Nephron (organoid): ENCODE results near the gene N4BP2.
"Not testable (repeated sequence)": the region's sequence is repeated elsewhere in the genome, so short reads cannot be mapped to it uniquely, and the experiment has no call there.

Experiments
- H3K27ac Mint-ChIP-seq, 3 experiments: 2 replicates each; pipeline ENCODE4 v1.8.0; 2020; ENCODE audit warnings: mixed read lengths in 3 of 3, mild to moderate bottlenecking in 2 of 3, moderate library complexity in 1 of 3
- H3K27me3 Mint-ChIP-seq: 2 replicates; pipeline ENCODE4 v1.8.0; 2021; ENCODE audit warnings: low read depth, mild to moderate bottlenecking, moderate library complexity, mixed read lengths
- H3K36me3 Mint-ChIP-seq: 2 replicates; pipeline ENCODE4 v1.8.0; 2020; ENCODE audit warnings: low read depth, mixed read lengths
- H3K4me1 Mint-ChIP-seq: 2 replicates; pipeline ENCODE4 v1.8.0; 2020; ENCODE audit warnings: mixed read lengths
- H3K4me3 Mint-ChIP-seq, 3 experiments: 2 replicates each; pipeline ENCODE4 v1.8.0; 2020; ENCODE audit warnings: mild to moderate bottlenecking in 3 of 3, mixed read lengths in 3 of 3, moderate library complexity in 2 of 3
- H3K9me3 Mint-ChIP-seq: 2 replicates; pipeline ENCODE4 v1.8.0; 2020; ENCODE audit warnings: mixed read lengths
- TF ChIP-seq, protein P1 (sequence below), 3 experiments: fragments of 200-600 bp; sonication (generic); IDR thresholded peaks; one replicate each; pipeline ENCODE4 v1.5.0; 2021; ENCODE audit warnings: antibody characterized with exemption in 3 of 3; ENCODE audit not compliant: unreplicated experiment in 3 of 3

Gene N4BP2

DNA sequence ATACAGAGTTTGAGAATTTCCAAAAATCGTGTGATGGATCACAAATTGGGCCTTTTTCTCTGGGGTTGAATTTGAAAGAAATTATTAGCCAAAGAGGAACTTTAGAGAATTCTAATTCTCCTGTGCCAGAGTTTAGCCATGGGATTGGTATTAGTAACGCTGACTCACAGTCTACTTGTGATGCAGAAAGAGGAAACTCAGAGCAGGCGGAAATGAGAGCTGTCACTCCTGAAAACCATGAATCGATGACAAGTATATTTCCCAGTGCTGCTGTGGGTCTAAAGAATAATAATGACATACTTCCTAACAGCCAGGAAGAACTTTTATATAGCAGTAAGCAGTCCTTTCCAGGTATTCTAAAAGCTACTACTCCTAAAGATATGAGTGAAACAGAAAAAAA lies 64.9 kb downstream of the N4BP2 start:
- Mint-ChIP-seq H3K36me3 (peaks cover 48% of the 10 kb centered on the region), H3K4me3 (no peak overlapping the region), H3K9me3 (no peaks in the 10 kb centered on the region), H3K27ac (peak overlapping the region in 1 of 3 experiments; percentile 17), H3K27me3 (no peaks in the 10 kb centered on the region), H3K4me1 (no peaks in the 10 kb centered on the region)
- TF ChIP-seq, protein P1, sequence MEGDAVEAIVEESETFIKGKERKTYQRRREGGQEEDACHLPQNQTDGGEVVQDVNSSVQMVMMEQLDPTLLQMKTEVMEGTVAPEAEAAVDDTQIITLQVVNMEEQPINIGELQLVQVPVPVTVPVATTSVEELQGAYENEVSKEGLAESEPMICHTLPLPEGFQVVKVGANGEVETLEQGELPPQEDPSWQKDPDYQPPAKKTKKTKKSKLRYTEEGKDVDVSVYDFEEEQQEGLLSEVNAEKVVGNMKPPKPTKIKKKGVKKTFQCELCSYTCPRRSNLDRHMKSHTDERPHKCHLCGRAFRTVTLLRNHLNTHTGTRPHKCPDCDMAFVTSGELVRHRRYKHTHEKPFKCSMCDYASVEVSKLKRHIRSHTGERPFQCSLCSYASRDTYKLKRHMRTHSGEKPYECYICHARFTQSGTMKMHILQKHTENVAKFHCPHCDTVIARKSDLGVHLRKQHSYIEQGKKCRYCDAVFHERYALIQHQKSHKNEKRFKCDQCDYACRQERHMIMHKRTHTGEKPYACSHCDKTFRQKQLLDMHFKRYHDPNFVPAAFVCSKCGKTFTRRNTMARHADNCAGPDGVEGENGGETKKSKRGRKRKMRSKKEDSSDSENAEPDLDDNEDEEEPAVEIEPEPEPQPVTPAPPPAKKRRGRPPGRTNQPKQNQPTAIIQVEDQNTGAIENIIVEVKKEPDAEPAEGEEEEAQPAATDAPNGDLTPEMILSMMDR (IDR thresholded peaks at IDR 0.05; ENCODE audit: unreplicated experiment in 3 of 3) = no peak

DNA sequence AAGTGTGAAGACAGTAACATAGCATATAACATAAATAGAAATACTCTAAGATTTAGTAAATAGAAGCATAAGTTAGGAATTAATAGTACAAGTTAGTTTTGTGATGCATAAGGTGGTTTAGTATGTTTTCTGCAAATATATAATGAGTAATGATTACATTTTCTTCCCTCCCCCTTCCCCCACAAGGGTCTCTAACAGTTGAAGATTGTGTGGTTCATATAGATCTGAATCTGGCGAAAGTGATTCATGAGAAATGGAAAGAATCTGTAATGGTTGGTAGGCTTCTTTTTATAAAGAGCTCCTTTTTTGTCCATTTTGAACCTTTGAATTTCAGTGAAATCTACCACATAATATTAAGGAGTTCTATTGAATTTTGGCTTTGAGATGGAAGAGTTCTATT lies 66.3 kb downstream of the N4BP2 start:
- Mint-ChIP-seq H3K9me3 (no peaks in the 10 kb centered on the region), H3K27ac (no peak overlapping the region), H3K36me3 (peaks cover 41% of the 10 kb centered on the region), H3K27me3 (no peaks in the 10 kb centered on the region), H3K4me3 (no peak overlapping the region), H3K4me1 (no peaks in the 10 kb centered on the region)
- TF ChIP-seq, protein P1 (IDR thresholded peaks at IDR 0.05; ENCODE audit: unreplicated experiment in 3 of 3) = no peak

DNA sequence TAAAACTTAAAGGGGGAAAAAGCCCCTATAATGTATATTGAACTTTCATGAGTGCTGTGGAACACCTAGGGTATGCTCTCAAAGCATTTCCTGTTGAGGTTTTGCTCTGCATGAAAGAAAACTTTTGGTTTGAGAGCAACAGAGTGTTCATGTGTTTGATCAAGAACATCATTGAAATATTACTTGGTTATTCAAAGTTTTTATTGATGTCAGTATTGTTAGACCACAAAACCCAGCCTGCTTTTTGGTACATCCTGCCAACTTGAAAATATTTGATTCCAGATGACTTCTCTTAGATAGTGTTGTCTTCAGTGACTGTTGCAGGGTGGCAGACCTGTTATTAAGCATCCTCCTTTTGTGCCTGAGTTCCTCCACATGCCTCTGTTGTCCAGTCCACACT lies 68.0 kb downstream of the N4BP2 start:
- Mint-ChIP-seq H3K27ac (no peak overlapping the region), H3K27me3 (no peaks in the 10 kb centered on the region), H3K9me3 (no peaks in the 10 kb centered on the region), H3K4me1 (no peaks in the 10 kb centered on the region), H3K4me3 (no peak overlapping the region), H3K36me3 (peaks cover 34% of the 10 kb centered on the region)
- TF ChIP-seq, protein P1 (IDR thresholded peaks at IDR 0.05; ENCODE audit: unreplicated experiment in 3 of 3) = no peak

DNA sequence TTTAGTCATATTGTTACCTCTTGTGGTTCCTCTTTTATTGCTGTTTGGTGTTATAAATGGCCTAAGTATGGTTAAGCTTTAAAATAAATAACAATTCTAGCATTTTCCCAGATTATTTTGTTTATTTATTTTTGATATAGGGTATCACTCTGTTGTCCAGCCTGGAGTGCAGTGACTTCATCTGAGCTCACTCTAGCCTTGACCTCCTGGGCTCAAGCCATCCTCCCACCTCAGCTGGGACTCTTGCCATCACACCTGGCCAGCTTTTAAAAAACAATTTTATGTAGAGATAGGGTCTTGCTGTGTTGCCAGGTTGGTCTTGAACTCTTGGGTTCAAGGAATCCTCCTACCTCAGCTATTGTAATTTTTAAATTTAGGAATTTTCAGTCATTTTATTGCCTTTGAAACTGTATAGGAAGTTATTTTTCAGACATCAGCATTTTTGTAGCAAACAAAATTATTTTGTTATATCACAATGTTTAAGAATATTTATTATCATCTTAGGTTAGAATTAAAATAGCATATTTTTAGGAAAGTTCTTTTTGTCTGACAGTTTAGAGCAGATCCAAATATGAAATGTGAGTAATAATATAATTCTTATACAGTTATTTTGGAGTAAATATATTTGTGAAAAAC lies 73.9 kb downstream of the N4BP2 start:
- Mint-ChIP-seq H3K27me3 (no peaks in the 10 kb centered on the region), H3K36me3 (peaks cover 39% of the 10 kb centered on the region), H3K27ac (no peak overlapping the region), H3K4me1 (no peaks in the 10 kb centered on the region), H3K9me3 (no peaks in the 10 kb centered on the region), H3K4me3 (no peak overlapping the region)
- TF ChIP-seq, protein P1 (IDR thresholded peaks at IDR 0.05; ENCODE audit: unreplicated experiment in 3 of 3) = no peak

DNA sequence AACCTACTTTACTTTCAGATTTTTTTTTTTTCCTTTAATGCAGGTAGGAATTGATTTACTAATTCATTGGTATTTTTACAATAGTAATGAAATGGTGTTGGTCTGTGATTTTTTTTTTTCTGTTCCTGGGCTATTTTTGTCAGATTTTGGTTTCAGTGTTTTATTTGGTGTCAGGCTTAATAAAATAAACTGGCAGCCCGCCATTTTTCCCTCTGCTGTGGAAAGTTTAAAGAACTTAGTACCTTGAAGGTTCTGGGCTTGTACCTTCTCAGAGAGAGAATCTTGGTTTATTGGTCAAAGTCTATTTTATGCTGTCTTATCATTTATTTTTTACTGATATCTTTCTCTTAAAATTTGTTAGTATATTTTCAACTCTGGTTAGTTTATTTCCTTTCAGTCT lies 76.2 kb downstream of the N4BP2 start:
- H3K27ac Mint-ChIP-seq = no peak overlapping the region
- TF ChIP-seq, protein P1 (IDR thresholded peaks at IDR 0.05; ENCODE audit: unreplicated experiment in 3 of 3) = no peak
- H3K9me3 Mint-ChIP-seq = peaks cover 6% of the 10 kb centered on the region
- no peak overlapping the region for H3K4me3 Mint-ChIP-seq
- H3K27me3 Mint-ChIP-seq = no peaks in the 10 kb centered on the region
- H3K4me1 Mint-ChIP-seq = no peaks in the 10 kb centered on the region
- H3K36me3 Mint-ChIP-seq = peaks cover 58% of the 10 kb centered on the region

DNA sequence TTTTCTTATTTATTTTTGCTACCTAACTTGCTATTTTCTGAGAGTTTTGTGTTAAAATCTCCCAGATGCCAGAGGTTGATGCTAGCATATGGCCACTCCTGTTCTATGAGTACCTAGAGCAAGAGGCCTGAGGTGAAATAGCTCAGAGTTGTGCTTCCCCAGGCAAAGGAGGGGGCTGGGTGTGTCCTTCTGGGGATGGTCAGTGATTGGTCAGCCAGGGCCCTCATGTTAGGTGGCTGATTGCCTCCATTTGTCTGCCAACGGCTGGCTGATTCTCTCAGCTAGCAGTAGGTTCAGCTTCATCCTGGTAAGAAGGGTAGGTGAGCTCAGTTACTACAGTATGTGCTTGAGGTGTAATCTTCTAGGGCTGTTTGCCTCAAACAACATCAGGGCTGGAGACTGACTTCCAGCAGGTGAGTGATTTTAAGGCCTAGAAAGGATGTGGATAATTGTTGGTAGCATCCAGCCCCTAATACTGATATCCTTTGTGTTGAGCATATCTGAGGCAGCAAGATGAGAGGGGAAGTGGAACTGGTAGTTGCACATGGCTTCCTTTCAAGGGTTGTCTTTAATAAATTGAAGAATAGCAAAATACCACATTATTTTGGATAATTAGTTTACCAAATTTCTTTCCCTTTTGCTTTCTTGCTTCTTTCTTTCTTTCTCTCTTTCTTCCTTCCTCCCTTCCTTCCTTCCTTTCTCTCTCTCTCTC lies 77.7 kb downstream of the N4BP2 start:
- Mint-ChIP-seq H3K27me3 (no peaks in the 10 kb centered on the region), H3K4me1 (no peaks in the 10 kb centered on the region)

DNA sequence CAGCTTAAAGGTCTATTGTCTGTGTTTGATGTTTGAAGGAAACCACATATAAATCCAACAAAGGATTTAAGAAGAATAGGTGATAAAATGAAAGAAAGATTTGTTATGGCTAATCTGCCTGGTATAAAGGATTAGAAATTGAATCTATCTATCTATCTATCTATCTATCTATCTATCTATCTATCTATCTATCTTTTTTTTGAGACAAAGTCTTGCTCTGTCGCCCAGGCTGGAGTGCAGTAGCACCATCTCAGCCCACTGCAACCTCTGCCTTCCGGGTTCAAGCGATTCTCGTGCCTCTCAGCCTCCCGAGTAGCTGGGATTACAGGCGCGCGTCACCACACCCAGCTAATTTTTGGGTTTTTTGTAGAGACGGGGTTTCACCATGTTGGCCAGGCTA lies 79.6 kb downstream of the N4BP2 start:
- not testable (repeated sequence) for H3K27me3 Mint-ChIP-seq, H3K27ac Mint-ChIP-seq, H3K9me3 Mint-ChIP-seq, H3K4me3 Mint-ChIP-seq, H3K4me1 Mint-ChIP-seq
- peaks cover 68% of the 10 kb centered on the region for H3K36me3 Mint-ChIP-seq

More for the DNA sequence above, 77.7 kb downstream of the N4BP2 start:
- Mint-ChIP-seq H3K4me3 (no peak overlapping the region), H3K9me3 (peaks cover 6% of the 10 kb centered on the region), H3K27ac (no peak overlapping the region), H3K36me3 (peaks cover 66% of the 10 kb centered on the region)
- TF ChIP-seq, protein P1 (IDR thresholded peaks at IDR 0.05; ENCODE audit: unreplicated experiment in 3 of 3) = no peak
